Activated T-cell treated with anti-CD3 and anti-CD28 coated beads for 1 hour (primary cell): ENCODE data around the gene DLX6.

Experiments used
- DNase-seq: peaks from one replicate; pipeline ENCODE4 v3.0.0-alpha.2; 2020; ENCODE audit warnings: low read depth

DLX6 gene

GRCh38 chr7:97011536-97012364, 6.4 kb downstream of the DLX6 start:
- no peak for DNase-seq

- no peak for DNase-seq
Observed at GRCh38 chr7:97012365-97013133, 7.2 kb downstream of the DLX6 start.

GRCh38 chr7:97013134-97013844, 7.9 kb downstream of the DLX6 start:
- DNase-seq = no peak

- DNase-seq = no peak
Observed at GRCh38 chr7:97013845-97014134, 8.4 kb downstream of the DLX6 start.

- DNase-seq = no peak
Observed at GRCh38 chr7:97014145-97014750, 8.9 kb downstream of the DLX6 start.

GRCh38 chr7:97015279-97015678, 9.9 kb downstream of the DLX6 start:
- DNase-seq = no peak

- no peak for DNase-seq
Observed at GRCh38 chr7:97015756-97016380, 10.5 kb downstream of the DLX6 start.

GRCh38 chr7:97016381-97017191, 11.2 kb downstream of the DLX6 start:
- no peak for DNase-seq

- DNase-seq = no peak
Observed at GRCh38 chr7:97017192-97018125, 12.1 kb downstream of the DLX6 start.

- DNase-seq = no peak
Observed at GRCh38 chr7:97018126-97018601, 12.8 kb downstream of the DLX6 start.

- no peak for DNase-seq
Observed at GRCh38 chr7:97018791-97019531, 13.6 kb downstream of the DLX6 start.

GRCh38 chr7:97019710-97020225, 14.4 kb downstream of the DLX6 start:
- no peak for DNase-seq

- no peak for DNase-seq
Observed at GRCh38 chr7:97020601-97020995, 15.2 kb downstream of the DLX6 start.

GRCh38 chr7:97020996-97021746, 15.8 kb downstream of the DLX6 start:
- DNase-seq = no peak

- DNase-seq = no peak
Observed at GRCh38 chr7:97021747-97022490, 16.6 kb downstream of the DLX6 start.

- DNase-seq = no peak
Observed at GRCh38 chr7:97022491-97023306, 17.3 kb downstream of the DLX6 start.
